GM23338 (cell line): ENCODE measurements around the gene SHC4. TPM values are rescaled to one million over a fixed set of nuclear protein-coding genes. Genes with fewer than 3 reads are reported as not detected.

Experiments
- ATAC-seq: fragments of 200-7000 bp; cut with Tn5 transposase; 3 replicates; pipeline ENCODE4 v1.9.1; 2020
- DNase-seq: peaks from one replicate; pipeline ENCODE4 v3.0.0-alpha.2; 2015; ENCODE audit warnings: low spot score
- H2AFZ ChIP-seq: fragments of 200-600 bp; sonication (generic); 2 replicates; pipeline ENCODE4 v1.8.0; 2016; ENCODE audit warnings: antibody characterized with exemption, mild to moderate bottlenecking, moderate library complexity
- H3F3A ChIP-seq: fragments of 200-600 bp; sonication (generic); replicated peaks from 2 replicates; pipeline ENCODE4 v1.8.0; 2017; ENCODE audit warnings: antibody characterized with exemption, mixed run types, low read depth
- H3K27ac ChIP-seq: fragments of 200-600 bp; sonication (generic); 2 replicates; pipeline ENCODE4 v1.6.1; 2016; ENCODE audit warnings: low read depth
- H3K27me3 ChIP-seq: fragments of 200-600 bp; sonication (generic); 2 replicates; pipeline ENCODE4 v1.8.0; 2016; ENCODE audit warnings: mild to moderate bottlenecking, mixed run types, moderate library complexity; ENCODE audit not compliant: insufficient read depth
- H3K36me3 ChIP-seq: fragments of 200-600 bp; sonication (generic); 2 replicates; pipeline ENCODE4 v1.8.0; 2016; ENCODE audit warnings: mild to moderate bottlenecking; ENCODE audit not compliant: insufficient read depth
- H3K4me1 ChIP-seq: fragments of 200-600 bp; sonication (generic); 2 replicates; pipeline ENCODE4 v1.8.0; 2016; ENCODE audit warnings: mild to moderate bottlenecking, moderate library complexity; ENCODE audit not compliant: insufficient read depth
- H3K4me2 ChIP-seq: fragments of 200-600 bp; sonication (generic); 2 replicates; pipeline ENCODE4 v1.7.1; 2017; ENCODE audit warnings: mixed run types
- H3K4me3 ChIP-seq: fragments of 200-600 bp; sonication (generic); 2 replicates; pipeline ENCODE4 v1.6.1; 2016; ENCODE audit warnings: mixed run types
- H3K79me2 ChIP-seq: fragments of 200-600 bp; sonication (generic); replicated peaks from 2 replicates; pipeline ENCODE4 v1.8.0; 2017; ENCODE audit warnings: mild to moderate bottlenecking; ENCODE audit not compliant: insufficient read depth
- H3K9me2 ChIP-seq: fragments of 200-600 bp; sonication (generic); 2 replicates; pipeline ENCODE4 v1.8.0; 2017; ENCODE audit not compliant: insufficient read depth
- H4K20me1 ChIP-seq: fragments of 200-600 bp; sonication (generic); replicated peaks from 2 replicates; pipeline ENCODE4 v1.8.0; 2017; ENCODE audit warnings: mild to moderate bottlenecking; ENCODE audit not compliant: insufficient read depth
- H3K27ac Mint-ChIP-seq: 2 replicates; pipeline ENCODE4 v1.8.0; 2020; ENCODE audit warnings: inconsistent platforms, mild to moderate bottlenecking, moderate library complexity, mixed read lengths
- H3K27me3 Mint-ChIP-seq: 3 replicates; pipeline ENCODE4 v1.8.0; 2022; ENCODE audit warnings: low read depth, mild to moderate bottlenecking, moderate library complexity, mixed read lengths, inconsistent platforms; ENCODE audit not compliant: insufficient read depth, poor library complexity
- H3K36me3 Mint-ChIP-seq: 3 replicates; pipeline ENCODE4 v1.8.0; 2021; ENCODE audit warnings: low read depth, mild to moderate bottlenecking, inconsistent platforms, moderate library complexity, mixed read lengths
- H3K4me1 Mint-ChIP-seq: 3 replicates; pipeline ENCODE4 v1.8.0; 2020; ENCODE audit warnings: mild to moderate bottlenecking, inconsistent platforms, mixed read lengths
- H3K4me3 Mint-ChIP-seq: 3 replicates; pipeline ENCODE4 v1.8.0; 2021; ENCODE audit warnings: moderate library complexity, mild to moderate bottlenecking, inconsistent platforms, mixed read lengths
- H3K9me3 Mint-ChIP-seq: 3 replicates; pipeline ENCODE4 v1.8.0; 2020; ENCODE audit warnings: moderate library complexity, mild to moderate bottlenecking, inconsistent platforms, mixed read lengths
- CTCF ChIP-seq, 2 experiments: fragments of 200-600 bp in 1 of 2; sonication (generic) in 1 of 2; conservative IDR thresholded peaks; 2 replicates each; pipeline versions ENCODE4 v1.5.1 to v1.6.1; 2016 to 2017; ENCODE audit warnings: antibody characterized with exemption in 2 of 2, low read depth in 2 of 2, mild to moderate bottlenecking in 2 of 2, moderate library complexity in 1 of 2
- long read RNA-seq: library from polyadenylated mRNA; unstranded; transcript quantifications from one replicate; pipeline ENCODE4 v2.0.0, GENCODE V29; 2020; ENCODE audit not compliant: unreplicated experiment
- polyA plus RNA-seq: library from polyadenylated mRNA; unstranded; fragments of >200 nt; fragmentation: Nextera tagmentation; extraction: Ambion mirVana; gene quantifications from 2 replicates; pipeline ENCODE4 v1.2.1, GENCODE V29; 2016
- total RNA-seq: library from RNA; depleted of rRNA; stranded (reverse); fragments of >200 nt; shearing (Covaris generic); gene quantifications from 2 replicates; pipeline ENCODE4 v1.2.3, GENCODE V29; 2014; rRNA removed
- TF ChIP-seq, protein P1 (sequence below): fragments of 250-450 bp; sonication (Bioruptor Pico); IDR thresholded peaks from 2 replicates; pipeline ENCODE4 v1.5.0; 2020; ENCODE audit warnings: mild to moderate bottlenecking, moderate library complexity

The SHC4 gene, protein sequence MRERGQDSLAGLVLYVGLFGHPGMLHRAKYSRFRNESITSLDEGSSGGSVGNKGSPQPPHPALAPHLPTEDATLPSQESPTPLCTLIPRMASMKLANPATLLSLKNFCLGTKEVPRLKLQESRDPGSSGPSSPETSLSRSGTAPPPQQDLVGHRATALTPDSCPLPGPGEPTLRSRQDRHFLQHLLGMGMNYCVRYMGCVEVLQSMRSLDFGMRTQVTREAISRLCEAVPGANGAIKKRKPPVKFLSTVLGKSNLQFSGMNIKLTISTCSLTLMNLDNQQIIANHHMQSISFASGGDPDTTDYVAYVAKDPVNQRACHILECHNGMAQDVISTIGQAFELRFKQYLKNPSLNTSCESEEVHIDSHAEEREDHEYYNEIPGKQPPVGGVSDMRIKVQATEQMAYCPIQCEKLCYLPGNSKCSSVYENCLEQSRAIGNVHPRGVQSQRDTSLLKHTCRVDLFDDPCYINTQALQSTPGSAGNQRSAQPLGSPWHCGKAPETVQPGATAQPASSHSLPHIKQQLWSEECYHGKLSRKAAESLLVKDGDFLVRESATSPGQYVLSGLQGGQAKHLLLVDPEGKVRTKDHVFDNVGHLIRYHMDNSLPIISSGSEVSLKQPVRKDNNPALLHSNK
- total RNA-seq, result 0.21 and 0.31 TPM in 2 replicates
- 0.32 and 0.38 TPM in 2 replicates for polyA plus RNA-seq
- long read RNA-seq, partial matches to known transcripts, result 0 of 1 reads
- long read RNA-seq, other reads (novel, unspliced or antisense), result 1 of 1 reads

DNA sequence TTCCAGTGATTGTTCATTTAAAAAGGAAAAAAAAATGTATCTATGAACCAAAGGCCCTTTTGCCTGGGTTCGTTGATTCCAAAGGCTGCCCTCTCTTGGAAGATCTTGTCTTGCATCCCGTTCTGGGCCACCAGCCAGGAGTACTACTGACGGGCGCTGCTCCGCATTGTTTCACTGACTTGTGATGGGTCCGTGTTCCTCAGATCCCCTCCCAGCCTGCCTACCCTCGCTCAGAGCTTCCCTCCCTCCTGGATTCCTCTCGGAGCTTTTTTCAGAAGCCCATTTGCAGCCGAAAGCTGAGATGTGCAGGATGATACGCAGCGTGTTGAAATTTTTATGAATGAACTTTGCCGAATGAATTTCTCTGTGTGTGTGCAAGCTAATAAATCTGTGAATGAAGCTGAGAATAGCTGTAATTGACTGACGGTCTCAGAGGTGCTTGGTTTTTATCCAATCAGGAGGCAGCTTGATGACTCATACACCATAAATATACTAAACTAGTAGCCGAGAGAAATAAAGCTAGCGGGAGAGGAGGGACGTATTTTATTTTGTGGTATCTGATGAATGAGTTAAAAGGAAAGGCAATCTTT is at the start of gene SHC4:
TSS of gene SHC4 (minus strand) at position 396 of the 590 bp plus-strand sequence. CDS start 904 bp downstream, outside the sequence.
- H3K4me3 ChIP-seq, result peak within 1 kb of the TSS; percentile 56
- Mint-ChIP-seq H3K9me3 (no peaks in the 10 kb centered on the region), H3K36me3 (no peaks in the 10 kb centered on the region), H3K4me3 (peak within 1 kb of the TSS; percentile 80), H3K27ac (no peak within 1 kb of the TSS), H3K27me3 (peaks cover 27% of the 10 kb centered on the region), H3K4me1 (peaks cover 12% of the 10 kb centered on the region; the same call in 2 of the 3 replicates)
- peaks cover 6% of the 10 kb centered on the region; the same call in 1 of the 2 replicates for H3K4me1 ChIP-seq
- ATAC-seq, result peak; percentile 91
- H3K27me3 ChIP-seq, result peaks cover 31% of the 10 kb centered on the region
- no peaks in the 10 kb centered on the region for H3K36me3 ChIP-seq
- no peak within 1 kb of the TSS for H3K27ac ChIP-seq
- H3F3A ChIP-seq, result no peaks in the 10 kb centered on the region
- no peaks in the 10 kb centered on the region for H3K9me2 ChIP-seq
- DNase-seq, result peak; percentile 80
- peak within 1 kb of the TSS; percentile 88 for H2AFZ ChIP-seq
- no peaks in the 10 kb centered on the region for H4K20me1 ChIP-seq
- peak within 1 kb of the TSS; percentile 72 for H3K4me2 ChIP-seq
- H3K79me2 ChIP-seq, result no peaks in the 10 kb centered on the region
- TF ChIP-seq, protein P1, sequence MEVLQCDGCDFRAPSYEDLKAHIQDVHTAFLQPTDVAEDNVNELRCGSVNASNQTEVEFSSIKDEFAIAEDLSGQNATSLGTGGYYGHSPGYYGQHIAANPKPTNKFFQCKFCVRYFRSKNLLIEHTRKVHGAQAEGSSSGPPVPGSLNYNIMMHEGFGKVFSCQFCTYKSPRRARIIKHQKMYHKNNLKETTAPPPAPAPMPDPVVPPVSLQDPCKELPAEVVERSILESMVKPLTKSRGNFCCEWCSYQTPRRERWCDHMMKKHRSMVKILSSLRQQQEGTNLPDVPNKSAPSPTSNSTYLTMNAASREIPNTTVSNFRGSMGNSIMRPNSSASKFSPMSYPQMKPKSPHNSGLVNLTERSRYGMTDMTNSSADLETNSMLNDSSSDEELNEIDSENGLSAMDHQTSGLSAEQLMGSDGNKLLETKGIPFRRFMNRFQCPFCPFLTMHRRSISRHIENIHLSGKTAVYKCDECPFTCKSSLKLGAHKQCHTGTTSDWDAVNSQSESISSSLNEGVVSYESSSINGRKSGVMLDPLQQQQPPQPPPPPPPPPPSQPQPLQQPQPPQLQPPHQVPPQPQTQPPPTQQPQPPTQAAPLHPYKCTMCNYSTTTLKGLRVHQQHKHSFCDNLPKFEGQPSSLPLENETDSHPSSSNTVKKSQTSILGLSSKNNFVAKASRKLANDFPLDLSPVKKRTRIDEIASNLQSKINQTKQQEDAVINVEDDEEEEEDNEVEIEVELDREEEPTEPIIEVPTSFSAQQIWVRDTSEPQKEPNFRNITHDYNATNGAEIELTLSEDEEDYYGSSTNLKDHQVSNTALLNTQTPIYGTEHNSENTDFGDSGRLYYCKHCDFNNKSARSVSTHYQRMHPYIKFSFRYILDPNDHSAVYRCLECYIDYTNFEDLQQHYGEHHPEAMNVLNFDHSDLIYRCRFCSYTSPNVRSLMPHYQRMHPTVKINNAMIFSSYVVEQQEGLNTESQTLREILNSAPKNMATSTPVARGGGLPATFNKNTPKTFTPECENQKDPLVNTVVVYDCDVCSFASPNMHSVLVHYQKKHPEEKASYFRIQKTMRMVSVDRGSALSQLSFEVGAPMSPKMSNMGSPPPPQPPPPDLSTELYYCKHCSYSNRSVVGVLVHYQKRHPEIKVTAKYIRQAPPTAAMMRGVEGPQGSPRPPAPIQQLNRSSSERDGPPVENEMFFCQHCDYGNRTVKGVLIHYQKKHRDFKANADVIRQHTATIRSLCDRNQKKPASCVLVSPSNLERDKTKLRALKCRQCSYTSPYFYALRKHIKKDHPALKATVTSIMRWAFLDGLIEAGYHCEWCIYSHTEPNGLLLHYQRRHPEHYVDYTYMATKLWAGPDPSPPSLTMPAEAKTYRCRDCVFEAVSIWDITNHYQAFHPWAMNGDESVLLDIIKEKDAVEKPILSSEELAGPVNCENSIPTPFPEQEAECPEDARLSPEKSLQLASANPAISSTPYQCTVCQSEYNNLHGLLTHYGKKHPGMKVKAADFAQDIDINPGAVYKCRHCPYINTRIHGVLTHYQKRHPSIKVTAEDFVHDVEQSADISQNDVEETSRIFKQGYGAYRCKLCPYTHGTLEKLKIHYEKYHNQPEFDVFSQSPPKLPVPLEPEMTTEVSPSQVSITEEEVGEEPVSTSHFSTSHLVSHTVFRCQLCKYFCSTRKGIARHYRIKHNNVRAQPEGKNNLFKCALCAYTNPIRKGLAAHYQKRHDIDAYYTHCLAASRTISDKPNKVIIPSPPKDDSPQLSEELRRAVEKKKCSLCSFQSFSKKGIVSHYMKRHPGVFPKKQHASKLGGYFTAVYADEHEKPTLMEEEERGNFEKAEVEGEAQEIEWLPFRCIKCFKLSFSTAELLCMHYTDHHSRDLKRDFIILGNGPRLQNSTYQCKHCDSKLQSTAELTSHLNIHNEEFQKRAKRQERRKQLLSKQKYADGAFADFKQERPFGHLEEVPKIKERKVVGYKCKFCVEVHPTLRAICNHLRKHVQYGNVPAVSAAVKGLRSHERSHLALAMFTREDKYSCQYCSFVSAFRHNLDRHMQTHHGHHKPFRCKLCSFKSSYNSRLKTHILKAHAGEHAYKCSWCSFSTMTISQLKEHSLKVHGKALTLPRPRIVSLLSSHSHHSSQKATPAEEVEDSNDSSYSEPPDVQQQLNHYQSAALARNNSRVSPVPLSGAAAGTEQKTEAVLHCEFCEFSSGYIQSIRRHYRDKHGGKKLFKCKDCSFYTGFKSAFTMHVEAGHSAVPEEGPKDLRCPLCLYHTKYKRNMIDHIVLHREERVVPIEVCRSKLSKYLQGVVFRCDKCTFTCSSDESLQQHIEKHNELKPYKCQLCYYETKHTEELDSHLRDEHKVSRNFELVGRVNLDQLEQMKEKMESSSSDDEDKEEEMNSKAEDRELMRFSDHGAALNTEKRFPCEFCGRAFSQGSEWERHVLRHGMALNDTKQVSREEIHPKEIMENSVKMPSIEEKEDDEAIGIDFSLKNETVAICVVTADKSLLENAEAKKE (CRISPR knock-in tag), result no peak
- 0 out of 4 replicates have a peak, but pooled peaks of 1 of the 2 experiments have one; percentile 6 for TF ChIP-seq CTCF (conservative IDR thresholded peaks at IDR 0.05; ENCODE audit: low read depth in 2 of 2)
